PC-9 (cell line): ENCODE data around the gene BAIAP3. TPM values are rescaled to one million over a fixed set of nuclear protein-coding genes. Genes with fewer than 3 reads are reported as not detected.

ENCODE experiments used
- BruUV-seq: library from RNA; stranded (reverse); fragments of 400-500 nt; replicated peaks from 2 replicates; lab custom pipeline; 2021; lab: Mats Ljungman, UMichigan
- CTCF ChIA-PET: fragments of 300-600 bp; sonication (Branson Sonifier 250); formaldehyde crosslinking; loops from one replicate; lab custom pipeline; 2022; ENCODE audit warnings: antibody characterized with exemption; lab: Charles Lee
- POLR2A ChIA-PET: fragments of 300-600 bp; sonication (Branson Sonifier 250); formaldehyde crosslinking; loops from one replicate; lab custom pipeline; 2022; ENCODE audit warnings: antibody characterized with exemption; ENCODE audit not compliant: unreplicated experiment; lab: Charles Lee
- DNase-seq, 2 experiments: peaks; one replicate each; pipeline versions ENCODE4 v3.0.0 to v3.0.0-alpha.2; 2015 to 2022; ENCODE audit warnings: mixed read lengths in 1 of 2
- H2AFZ ChIP-seq: fragments of 200-600 bp; sonication (generic); 2 replicates; pipeline ENCODE4 v1.8.1; 2017; ENCODE audit warnings: antibody characterized with exemption
- H3F3A ChIP-seq: fragments of 200-600 bp; sonication (generic); 2 replicates; pipeline ENCODE4 v1.8.1; 2017; ENCODE audit warnings: antibody characterized with exemption, mild to moderate bottlenecking, low read depth; ENCODE audit not compliant: insufficient read depth
- H3K27ac ChIP-seq: fragments of 200-600 bp; sonication (generic); 2 replicates; pipeline ENCODE4 v1.6.1; 2016; ENCODE audit warnings: mixed run types
- H3K27me3 ChIP-seq: fragments of 200-600 bp; sonication (generic); 2 replicates; pipeline ENCODE4 v1.6.1; 2016; ENCODE audit warnings: low read depth, mixed run types; ENCODE audit not compliant: insufficient read depth
- H3K36me3 ChIP-seq: fragments of 200-600 bp; sonication (generic); 2 replicates; pipeline ENCODE4 v1.6.1; 2016; ENCODE audit warnings: low read depth, mixed run types
- H3K4me1 ChIP-seq: fragments of 200-600 bp; sonication (generic); replicated peaks from 2 replicates; pipeline ENCODE4 v1.6.1; 2016; ENCODE audit warnings: mixed run types; ENCODE audit not compliant: insufficient read depth
- H3K4me2 ChIP-seq: fragments of 200-600 bp; sonication (generic); 2 replicates; pipeline ENCODE4 v1.6.1; 2017; ENCODE audit warnings: mixed run types
- H3K4me3 ChIP-seq: fragments of 200-600 bp; sonication (generic); 2 replicates; pipeline ENCODE4 v1.6.1; 2016; ENCODE audit warnings: mixed run types
- H3K79me2 ChIP-seq: fragments of 200-600 bp; sonication (generic); 2 replicates; pipeline ENCODE4 v1.6.1; 2017; ENCODE audit warnings: low read depth, mixed run types
- H3K9me2 ChIP-seq: fragments of 200-600 bp; sonication (generic); 2 replicates; pipeline ENCODE4 v1.8.1; 2017; ENCODE audit warnings: mild to moderate bottlenecking; ENCODE audit not compliant: insufficient read depth
- H3K9me3 ChIP-seq: fragments of 200-600 bp; sonication (generic); 2 replicates; pipeline ENCODE4 v1.8.1; 2016; ENCODE audit warnings: low read depth; ENCODE audit not compliant: insufficient read depth
- H4K20me1 ChIP-seq: fragments of 200-600 bp; sonication (generic); 2 replicates; pipeline ENCODE4 v1.8.1; 2017; ENCODE audit not compliant: insufficient read depth
- CTCF ChIP-seq: fragments of 200-600 bp; sonication (generic); conservative IDR thresholded peaks from 2 replicates; pipeline ENCODE4 v1.6.1; 2017; ENCODE audit warnings: mixed run types, antibody characterized with exemption, mild to moderate bottlenecking, moderate library complexity
- EZH2 ChIP-seq: fragments of 200-600 bp; sonication (generic); IDR thresholded peaks from 2 replicates; pipeline ENCODE4 v1.8.0; 2017; ENCODE audit warnings: antibody characterized with exemption, low read depth
- intact Hi-C: fragments of 100-400 bp; cut with micrococcal nuclease; formaldehyde crosslinking; loops from one replicate; pipeline ENCODE4 v1.10.0; 2022; ENCODE audit not compliant: unreplicated experiment
- total RNA-seq: library from RNA; stranded (reverse); gene quantifications from 2 replicates; pipeline ENCODE4 v1.2.3, GENCODE V29; 2021

Gene BAIAP3
- total RNA-seq, 1 experiment from 2014 or later: 35.0 TPM

- no TSS peak for BruUV-seq
These were observed 22.2 kb upstream of the BAIAP3 start for GRCh38 chr16:1311212-1311737.

GRCh38 chr16:1311738-1312466 is 21.5 kb upstream of the BAIAP3 start:
- DNase-seq: no peak
- CTCF ChIA-PET: interaction anchor here (0.6 kb wide), 1 partner anchor 100 kb away, joined by 3 read pairs; no protein-coding TSS in a partner anchor

More at GRCh38 chr16:1311212-1311737, 22.2 kb upstream of the BAIAP3 start:
- Histone ChIP-seq H3K9me2 (no peaks in the 10 kb centered on the region), H3K9me3 (no peaks in the 10 kb centered on the region), H4K20me1 (peaks cover 63% of the 10 kb centered on the region), H3K4me1 (peaks cover 14% of the 10 kb centered on the region), H2AFZ (no peak overlapping the region), H3K36me3 (peaks cover 9% of the 10 kb centered on the region; the same call in 1 of the 2 replicates), H3K4me3 (peak overlapping the region; percentile 100), H3F3A (no peaks in the 10 kb centered on the region), H3K27me3 (no peaks in the 10 kb centered on the region), H3K27ac (no peak overlapping the region), H3K4me2 (peak overlapping the region; percentile 97), H3K79me2 (peaks cover 65% of the 10 kb centered on the region)
- ChIA-PET CTCF (no interaction called here), POLR2A (no interaction called here)
- intact Hi-C loops: no loop called here
- no peak for TF ChIP-seq EZH2
- TF ChIP-seq CTCF: no peak
- no peak for DNase-seq

GRCh38 chr16:1312467-1312816 is 21.0 kb upstream of the BAIAP3 start:
- no TSS peak for BruUV-seq
- Histone ChIP-seq H3K9me3 (no peaks in the 10 kb centered on the region), H3K79me2 (peaks cover 69% of the 10 kb centered on the region), H3K4me3 (no peak overlapping the region), H4K20me1 (peaks cover 75% of the 10 kb centered on the region), H3K36me3 (peaks cover 20% of the 10 kb centered on the region), H3K9me2 (no peaks in the 10 kb centered on the region), H2AFZ (no peak overlapping the region), H3K4me1 (peaks cover 14% of the 10 kb centered on the region), H3K27ac (no peak overlapping the region), H3K27me3 (no peaks in the 10 kb centered on the region), H3F3A (no peaks in the 10 kb centered on the region), H3K4me2 (no peak overlapping the region)
- ChIA-PET POLR2A (no interaction called here), CTCF (interaction anchor here (0.6 kb wide), 1 partner anchor 100 kb away, joined by 3 read pairs; no protein-coding TSS in a partner anchor)
- intact Hi-C loops: no loop called here
- no peak for DNase-seq
- TF ChIP-seq EZH2: no peak
- no peak for TF ChIP-seq CTCF

More at GRCh38 chr16:1311738-1312466, 21.5 kb upstream of the BAIAP3 start:
- peaks cover 70% of the 10 kb centered on the region for H4K20me1 ChIP-seq
- peaks cover 15% of the 10 kb centered on the region; the same call in 1 of the 2 replicates for H3K36me3 ChIP-seq
- H3K4me2 ChIP-seq: peak overlapping the region; percentile 97
- H3F3A ChIP-seq: no peaks in the 10 kb centered on the region
- no peak overlapping the region for H2AFZ ChIP-seq
- peak overlapping the region; percentile 100; the same call in 1 of the 2 replicates for H3K4me3 ChIP-seq
- intact Hi-C loops: no loop called here
- no peak overlapping the region for H3K27ac ChIP-seq
- no peaks in the 10 kb centered on the region for H3K27me3 ChIP-seq
- BruUV-seq: no TSS peak
- H3K9me2 ChIP-seq: no peaks in the 10 kb centered on the region
- peaks cover 69% of the 10 kb centered on the region for H3K79me2 ChIP-seq
- TF ChIP-seq CTCF (no peak), EZH2 (no peak)
- peaks cover 14% of the 10 kb centered on the region for H3K4me1 ChIP-seq
- H3K9me3 ChIP-seq: no peaks in the 10 kb centered on the region
- POLR2A ChIA-PET: no interaction called here
